Measurements from ENCODE around the gene UST. TPM values are rescaled to one million over a fixed set of nuclear protein-coding genes. Genes with fewer than 3 reads are reported as not detected.
"Not testable (repeated sequence)": the region's sequence is repeated elsewhere in the genome, so short reads cannot be mapped to it uniquely, and the experiment has no call there.

UST gene
- total RNA-seq, 1 donor from 2014 or later, result under 0.01 TPM

GRCh38 chr6:148893481-148893880 lies 146.7 kb downstream of the UST start:
- DNase-seq (ENCODE audit: low read depth in 2 of 2), result no peak

GRCh38 chr6:148898376-148899014 lies 151.7 kb downstream of the UST start:
- DNase-seq (ENCODE audit: low read depth in 2 of 2), result no peak

- DNase-seq (ENCODE audit: low read depth in 2 of 2), result no peak
Observed at GRCh38 chr6:148904896-148905870, 158.4 kb downstream of the UST start.

- no peak for DNase-seq (ENCODE audit: low read depth in 2 of 2)
Observed at GRCh38 chr6:148905901-148906300, 159.1 kb downstream of the UST start.

GRCh38 chr6:148906386-148906785 lies 159.6 kb downstream of the UST start:
- DNase-seq (ENCODE audit: low read depth in 2 of 2), result no peak

GRCh38 chr6:148907573-148907972 lies 160.7 kb downstream of the UST start:
- DNase-seq (ENCODE audit: low read depth in 2 of 2), result no peak

GRCh38 chr6:148912252-148912651 lies 165.4 kb downstream of the UST start:
- DNase-seq (ENCODE audit: low read depth in 2 of 2), result no peak

GRCh38 chr6:148915810-148916209 lies 169.0 kb downstream of the UST start:
- no peak for DNase-seq (ENCODE audit: low read depth in 2 of 2)

GRCh38 chr6:148916485-148916884 lies 169.7 kb downstream of the UST start:
- not testable (repeated sequence) for DNase-seq (ENCODE audit: low read depth in 2 of 2)

- DNase-seq (ENCODE audit: low read depth in 2 of 2), result no peak
Observed at GRCh38 chr6:148924226-148925012, 177.6 kb downstream of the UST start.

- DNase-seq (ENCODE audit: low read depth in 2 of 2), result no peak
Observed at GRCh38 chr6:148925701-148926100, 178.9 kb downstream of the UST start.

- DNase-seq (ENCODE audit: low read depth in 2 of 2), result no peak
Observed at GRCh38 chr6:148926478-148926877, 179.6 kb downstream of the UST start.

GRCh38 chr6:148927586-148927985 lies 180.8 kb downstream of the UST start:
- no peak for DNase-seq (ENCODE audit: low read depth in 2 of 2)

- no peak for DNase-seq (ENCODE audit: low read depth in 2 of 2)
Observed at GRCh38 chr6:148928811-148929210, 182.0 kb downstream of the UST start.

- no peak for DNase-seq (ENCODE audit: low read depth in 2 of 2)
Observed at GRCh38 chr6:148932208-148932607, 185.4 kb downstream of the UST start.

- DNase-seq (ENCODE audit: low read depth in 2 of 2), result no peak
Observed at GRCh38 chr6:148932731-148933130, 185.9 kb downstream of the UST start.

- peak in 1 of 2 donors; percentile 11 for DNase-seq (ENCODE audit: low read depth in 2 of 2)
Observed at GRCh38 chr6:148934539-148934938, 187.7 kb downstream of the UST start.

GRCh38 chr6:148934961-148935360 lies 188.1 kb downstream of the UST start:
- DNase-seq (ENCODE audit: low read depth in 2 of 2), result no peak

GRCh38 chr6:148935705-148936435 lies 189.0 kb downstream of the UST start:
- DNase-seq (ENCODE audit: low read depth in 2 of 2), result no peak

GRCh38 chr6:148943451-148943850 lies 196.6 kb downstream of the UST start:
- DNase-seq (ENCODE audit: low read depth in 2 of 2), result no peak

- DNase-seq (ENCODE audit: low read depth in 2 of 2), result no peak
Observed at GRCh38 chr6:148944608-148945007, 197.8 kb downstream of the UST start.
